Liver (tissue), 9 donors: ENCODE measurements around the gene ZNF311. TPM values are rescaled to one million over a fixed set of nuclear protein-coding genes. Genes with fewer than 3 reads are reported as not detected.

ENCODE experiments used
- DNase-seq: peaks from one replicate; pipeline ENCODE4 v3.0.0-alpha.2; 2017; ENCODE audit warnings: low spot score
- H3K27ac ChIP-seq, 2 donors: one replicate each; pipeline ENCODE4 v1.7.0; 2013; ENCODE audit warnings: inconsistent platforms in 2 of 2, low read length in 2 of 2, control low read depth in 1 of 2, low read depth in 1 of 2, mild to moderate bottlenecking in 1 of 2
- H3K27me3 ChIP-seq, 4 donors: one replicate each; pipeline versions ENCODE4 v1.6.1 to v1.7.0; 2013; ENCODE audit warnings: low read length in 3 of 4, inconsistent platforms in 1 of 4, mild to moderate bottlenecking in 1 of 4, moderate library complexity in 1 of 4; ENCODE audit not compliant: control insufficient read depth in 4 of 4, insufficient read depth in 4 of 4
- H3K36me3 ChIP-seq, 4 donors: one replicate each; pipeline versions ENCODE4 v1.6.1 to v1.7.0; 2013; ENCODE audit warnings: low read length in 3 of 4, mild to moderate bottlenecking in 3 of 4, low read depth in 1 of 4, moderate library complexity in 1 of 4; ENCODE audit not compliant: control insufficient read depth in 4 of 4, insufficient read depth in 3 of 4
- H3K4me1 ChIP-seq, 4 donors: one replicate each; pipeline versions ENCODE4 v1.6.1 to v1.7.0; 2013; ENCODE audit warnings: low read length in 3 of 4, mild to moderate bottlenecking in 3 of 4, moderate library complexity in 1 of 4; ENCODE audit not compliant: control insufficient read depth in 4 of 4, insufficient read depth in 4 of 4
- H3K4me3 ChIP-seq, 3 donors: one replicate each; pipeline versions ENCODE4 v1.6.1 to v1.7.0; 2013; ENCODE audit warnings: low read length in 3 of 3, control low read depth in 1 of 3, low read depth in 1 of 3, mild to moderate bottlenecking in 1 of 3
- H3K9ac ChIP-seq, 2 donors: one replicate each; pipeline ENCODE4 v1.7.0; 2013; ENCODE audit warnings: low read length in 2 of 2, mild to moderate bottlenecking in 2 of 2, moderate library complexity in 2 of 2, control low read depth in 1 of 2, low read depth in 1 of 2
- H3K9me3 ChIP-seq, 4 donors: one replicate each; pipeline versions ENCODE4 v1.6.1 to v1.7.0; 2013; ENCODE audit warnings: low read length in 3 of 4; ENCODE audit not compliant: control insufficient read depth in 4 of 4
- EGR1 ChIP-seq, 2 donors: IDR thresholded peaks; 2 replicates each; pipeline ENCODE4 v1.6.1; 2016 to 2018; ENCODE audit warnings: antibody characterized with exemption in 2 of 2, low read depth in 2 of 2
- FOXA1 ChIP-seq: IDR thresholded peaks from 2 replicates; pipeline ENCODE4 v1.6.1; 2016; ENCODE audit warnings: antibody characterized with exemption
- FOXA2 ChIP-seq: IDR thresholded peaks from 2 replicates; pipeline ENCODE4 v1.6.1; 2016; ENCODE audit warnings: antibody characterized with exemption
- GABPA ChIP-seq, 2 donors: IDR thresholded peaks in 1 of 2; conservative IDR thresholded peaks in 1 of 2; 2 replicates each; pipeline ENCODE4 v1.6.1; 2016; ENCODE audit warnings: antibody characterized with exemption in 2 of 2, mild to moderate bottlenecking in 1 of 2, moderate library complexity in 1 of 2
- HNF4A ChIP-seq, 2 donors: conservative IDR thresholded peaks; 2 replicates each; pipeline ENCODE4 v1.6.1; 2016; ENCODE audit warnings: antibody characterized with exemption in 2 of 2, mild to moderate bottlenecking in 2 of 2
- HNF4G ChIP-seq: IDR thresholded peaks from 2 replicates; pipeline ENCODE4 v1.6.1; 2016; ENCODE audit warnings: antibody characterized with exemption
- JUND ChIP-seq, 2 donors: IDR thresholded peaks; 2 replicates each; pipeline ENCODE4 v1.6.1; 2016; ENCODE audit warnings: antibody characterized with exemption in 2 of 2
- NR2F2 ChIP-seq: IDR thresholded peaks from 2 replicates; pipeline ENCODE4 v1.6.1; 2016; ENCODE audit warnings: antibody characterized with exemption
- RAD21 ChIP-seq, 2 donors: IDR thresholded peaks; 2 replicates each; pipeline ENCODE4 v1.6.1; 2016; ENCODE audit warnings: antibody characterized with exemption in 2 of 2, mild to moderate bottlenecking in 2 of 2
- RXRA ChIP-seq, 2 donors: IDR thresholded peaks; 2 replicates each; pipeline ENCODE4 v1.6.1; 2017 to 2018; ENCODE audit warnings: antibody characterized with exemption in 2 of 2, mild to moderate bottlenecking in 1 of 2
- SP1 ChIP-seq: IDR thresholded peaks from 2 replicates; pipeline ENCODE4 v1.6.1; 2018; ENCODE audit warnings: antibody characterized with exemption, mild to moderate bottlenecking
- TAF1 ChIP-seq: conservative IDR thresholded peaks from 2 replicates; pipeline ENCODE4 v1.6.1; 2016; ENCODE audit warnings: antibody characterized with exemption, mild to moderate bottlenecking
- YY1 ChIP-seq: IDR thresholded peaks from 2 replicates; pipeline ENCODE4 v1.6.1; 2016; ENCODE audit warnings: antibody characterized with exemption, mild to moderate bottlenecking
- WGBS: extraction: QIAGEN DNeasy Blood & Tissue Kit; methylation state at CpG from one replicate; pipeline ENCODE4 v1.1.7; 2013; 5-methylcytosine and 5-hydroxymethylcytosine counted together
- polyA plus RNA-seq, 2 donors: library from polyadenylated mRNA; stranded (reverse) in 1 of 2; unstranded in 1 of 2; fragments of 200-250 nt in 1 of 2; fragments of >200 nt in 1 of 2; fragmentation: Nextera tagmentation in 1 of 2; extraction: Ambion mirVana in 1 of 2; gene quantifications; one replicate each; pipeline versions ENCODE4 v1.2.1 to v1.2.3, GENCODE V29; 2013 to 2015
- total RNA-seq, 2 donors: library from RNA; depleted of rRNA; stranded (reverse); fragments of >200 nt; gene quantifications; one replicate each; pipeline ENCODE4 v1.2.3, GENCODE V29; 2014
- TF ChIP-seq, protein P1 (sequence below): IDR thresholded peaks from 2 replicates; pipeline ENCODE4 v1.6.1; 2016; ENCODE audit warnings: antibody characterized with exemption, mild to moderate bottlenecking
- TF ChIP-seq, protein P2 (sequence below): IDR thresholded peaks from 2 replicates; pipeline ENCODE4 v1.6.1; 2016; ENCODE audit warnings: antibody characterized with exemption
- TF ChIP-seq, protein P3 (sequence below): fragments of 150-350 bp; IDR thresholded peaks from 2 replicates; pipeline ENCODE4 v1.5.1; 2017; ENCODE audit warnings: improper control_type of control experiment, low read depth, low read length; ENCODE audit not compliant: missing input control
- TF ChIP-seq, protein P4 (sequence below): IDR thresholded peaks from 2 replicates; pipeline ENCODE4 v1.6.1; 2016; ENCODE audit warnings: antibody characterized with exemption
- TF ChIP-seq, protein P5 (sequence below): IDR thresholded peaks from 2 replicates; pipeline ENCODE4 v1.6.1; 2016; ENCODE audit warnings: antibody characterized with exemption
- donor health status: healthy.
- donor health status: healthy.
- donor health status: healthy.
- donor health status: healthy.
- donor health status: healthy.

Gene ZNF311
- total and polyA plus RNA-seq, 4 donors: 0.19 to 1.1 (median 0.36) TPM

DNA sequence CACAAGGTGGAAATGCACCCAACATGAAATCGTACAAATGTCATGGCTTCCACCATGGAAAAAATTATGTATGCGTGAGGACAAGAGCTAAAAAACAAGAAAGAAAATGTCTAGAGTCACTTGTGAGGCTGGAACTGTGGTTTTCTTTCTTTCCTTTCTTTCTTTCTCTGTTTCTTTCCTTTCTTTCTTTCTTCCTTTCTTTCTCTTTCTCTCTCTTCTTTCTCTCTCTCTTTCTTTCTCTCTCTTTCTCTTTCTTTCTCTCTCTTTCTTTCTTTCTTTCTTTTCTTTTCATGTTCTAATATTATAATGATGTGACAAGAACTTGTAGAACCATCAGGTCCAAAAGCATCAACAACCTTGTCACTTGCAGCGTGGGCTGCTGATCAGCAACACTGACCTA lies 28.4 kb downstream of the ZNF311 start:
- 90% methylated on average over 3 of the region's 3 CpGs for WGBS
- TF ChIP-seq JUND (IDR thresholded peaks at IDR 0.05): no peak
- TF ChIP-seq HNF4A (conservative IDR thresholded peaks at IDR 0.05): no peak
- TF ChIP-seq RXRA (IDR thresholded peaks at IDR 0.05): no peak
- no peak for TF ChIP-seq HNF4G
- TF ChIP-seq GABPA (IDR thresholded peaks at IDR 0.05 in 1 of 2, conservative IDR thresholded peaks at IDR 0.05 in 1 of 2): no peak
- no peak for TF ChIP-seq NR2F2
- TF ChIP-seq, protein P1, sequence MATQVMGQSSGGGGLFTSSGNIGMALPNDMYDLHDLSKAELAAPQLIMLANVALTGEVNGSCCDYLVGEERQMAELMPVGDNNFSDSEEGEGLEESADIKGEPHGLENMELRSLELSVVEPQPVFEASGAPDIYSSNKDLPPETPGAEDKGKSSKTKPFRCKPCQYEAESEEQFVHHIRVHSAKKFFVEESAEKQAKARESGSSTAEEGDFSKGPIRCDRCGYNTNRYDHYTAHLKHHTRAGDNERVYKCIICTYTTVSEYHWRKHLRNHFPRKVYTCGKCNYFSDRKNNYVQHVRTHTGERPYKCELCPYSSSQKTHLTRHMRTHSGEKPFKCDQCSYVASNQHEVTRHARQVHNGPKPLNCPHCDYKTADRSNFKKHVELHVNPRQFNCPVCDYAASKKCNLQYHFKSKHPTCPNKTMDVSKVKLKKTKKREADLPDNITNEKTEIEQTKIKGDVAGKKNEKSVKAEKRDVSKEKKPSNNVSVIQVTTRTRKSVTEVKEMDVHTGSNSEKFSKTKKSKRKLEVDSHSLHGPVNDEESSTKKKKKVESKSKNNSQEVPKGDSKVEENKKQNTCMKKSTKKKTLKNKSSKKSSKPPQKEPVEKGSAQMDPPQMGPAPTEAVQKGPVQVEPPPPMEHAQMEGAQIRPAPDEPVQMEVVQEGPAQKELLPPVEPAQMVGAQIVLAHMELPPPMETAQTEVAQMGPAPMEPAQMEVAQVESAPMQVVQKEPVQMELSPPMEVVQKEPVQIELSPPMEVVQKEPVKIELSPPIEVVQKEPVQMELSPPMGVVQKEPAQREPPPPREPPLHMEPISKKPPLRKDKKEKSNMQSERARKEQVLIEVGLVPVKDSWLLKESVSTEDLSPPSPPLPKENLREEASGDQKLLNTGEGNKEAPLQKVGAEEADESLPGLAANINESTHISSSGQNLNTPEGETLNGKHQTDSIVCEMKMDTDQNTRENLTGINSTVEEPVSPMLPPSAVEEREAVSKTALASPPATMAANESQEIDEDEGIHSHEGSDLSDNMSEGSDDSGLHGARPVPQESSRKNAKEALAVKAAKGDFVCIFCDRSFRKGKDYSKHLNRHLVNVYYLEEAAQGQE: no peak
- TF ChIP-seq, protein P2, sequence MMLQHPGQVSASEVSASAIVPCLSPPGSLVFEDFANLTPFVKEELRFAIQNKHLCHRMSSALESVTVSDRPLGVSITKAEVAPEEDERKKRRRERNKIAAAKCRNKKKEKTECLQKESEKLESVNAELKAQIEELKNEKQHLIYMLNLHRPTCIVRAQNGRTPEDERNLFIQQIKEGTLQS: no peak
- TF ChIP-seq, protein P3, sequence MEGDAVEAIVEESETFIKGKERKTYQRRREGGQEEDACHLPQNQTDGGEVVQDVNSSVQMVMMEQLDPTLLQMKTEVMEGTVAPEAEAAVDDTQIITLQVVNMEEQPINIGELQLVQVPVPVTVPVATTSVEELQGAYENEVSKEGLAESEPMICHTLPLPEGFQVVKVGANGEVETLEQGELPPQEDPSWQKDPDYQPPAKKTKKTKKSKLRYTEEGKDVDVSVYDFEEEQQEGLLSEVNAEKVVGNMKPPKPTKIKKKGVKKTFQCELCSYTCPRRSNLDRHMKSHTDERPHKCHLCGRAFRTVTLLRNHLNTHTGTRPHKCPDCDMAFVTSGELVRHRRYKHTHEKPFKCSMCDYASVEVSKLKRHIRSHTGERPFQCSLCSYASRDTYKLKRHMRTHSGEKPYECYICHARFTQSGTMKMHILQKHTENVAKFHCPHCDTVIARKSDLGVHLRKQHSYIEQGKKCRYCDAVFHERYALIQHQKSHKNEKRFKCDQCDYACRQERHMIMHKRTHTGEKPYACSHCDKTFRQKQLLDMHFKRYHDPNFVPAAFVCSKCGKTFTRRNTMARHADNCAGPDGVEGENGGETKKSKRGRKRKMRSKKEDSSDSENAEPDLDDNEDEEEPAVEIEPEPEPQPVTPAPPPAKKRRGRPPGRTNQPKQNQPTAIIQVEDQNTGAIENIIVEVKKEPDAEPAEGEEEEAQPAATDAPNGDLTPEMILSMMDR: no peak
- TF ChIP-seq, protein P4, sequence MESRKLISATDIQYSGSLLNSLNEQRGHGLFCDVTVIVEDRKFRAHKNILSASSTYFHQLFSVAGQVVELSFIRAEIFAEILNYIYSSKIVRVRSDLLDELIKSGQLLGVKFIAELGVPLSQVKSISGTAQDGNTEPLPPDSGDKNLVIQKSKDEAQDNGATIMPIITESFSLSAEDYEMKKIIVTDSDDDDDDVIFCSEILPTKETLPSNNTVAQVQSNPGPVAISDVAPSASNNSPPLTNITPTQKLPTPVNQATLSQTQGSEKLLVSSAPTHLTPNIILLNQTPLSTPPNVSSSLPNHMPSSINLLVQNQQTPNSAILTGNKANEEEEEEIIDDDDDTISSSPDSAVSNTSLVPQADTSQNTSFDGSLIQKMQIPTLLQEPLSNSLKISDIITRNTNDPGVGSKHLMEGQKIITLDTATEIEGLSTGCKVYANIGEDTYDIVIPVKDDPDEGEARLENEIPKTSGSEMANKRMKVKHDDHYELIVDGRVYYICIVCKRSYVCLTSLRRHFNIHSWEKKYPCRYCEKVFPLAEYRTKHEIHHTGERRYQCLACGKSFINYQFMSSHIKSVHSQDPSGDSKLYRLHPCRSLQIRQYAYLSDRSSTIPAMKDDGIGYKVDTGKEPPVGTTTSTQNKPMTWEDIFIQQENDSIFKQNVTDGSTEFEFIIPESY: no peak
- TF ChIP-seq SP1: no peak
- TF ChIP-seq FOXA1: no peak
- TF ChIP-seq RAD21 (IDR thresholded peaks at IDR 0.05): no peak
- no peak for TF ChIP-seq YY1
- no peak for TF ChIP-seq TAF1
- TF ChIP-seq, protein P5, sequence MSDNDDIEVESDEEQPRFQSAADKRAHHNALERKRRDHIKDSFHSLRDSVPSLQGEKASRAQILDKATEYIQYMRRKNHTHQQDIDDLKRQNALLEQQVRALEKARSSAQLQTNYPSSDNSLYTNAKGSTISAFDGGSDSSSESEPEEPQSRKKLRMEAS: no peak
- no peak for TF ChIP-seq EGR1 (IDR thresholded peaks at IDR 0.05; ENCODE audit: low read depth in 2 of 2)
- no peak for TF ChIP-seq FOXA2
- peaks cover 0 to 1% (median 0%) of the 10 kb centered on the region in 4 donors for H3K36me3 ChIP-seq
- H3K9ac ChIP-seq: no peak overlapping the region
- peaks cover 0 to 7% (median 2%) of the 10 kb centered on the region in 4 donors for H3K4me1 ChIP-seq
- H3K27ac ChIP-seq: no peak overlapping the region
- no peak for DNase-seq
- H3K9me3 ChIP-seq: no peaks in the 10 kb centered on the region
- H3K27me3 ChIP-seq: no peaks in the 10 kb centered on the region
- no peak overlapping the region for H3K4me3 ChIP-seq
